Stimulated activated CD4-positive, alpha-beta T cell treated with anti-CD3 and anti-CD28 coated beads, Interleukin-1b, Interleukin-23, amount 100 ng/mL, for 1 hour (primary cell): ENCODE data around the gene GPX8.

ENCODE experiments used
- DNase-seq, 2 donors: peaks; one replicate each; pipeline ENCODE4 v3.0.0-alpha.2; 2020; ENCODE audit warnings: low read depth in 2 of 2

The GPX8 gene

DNA sequence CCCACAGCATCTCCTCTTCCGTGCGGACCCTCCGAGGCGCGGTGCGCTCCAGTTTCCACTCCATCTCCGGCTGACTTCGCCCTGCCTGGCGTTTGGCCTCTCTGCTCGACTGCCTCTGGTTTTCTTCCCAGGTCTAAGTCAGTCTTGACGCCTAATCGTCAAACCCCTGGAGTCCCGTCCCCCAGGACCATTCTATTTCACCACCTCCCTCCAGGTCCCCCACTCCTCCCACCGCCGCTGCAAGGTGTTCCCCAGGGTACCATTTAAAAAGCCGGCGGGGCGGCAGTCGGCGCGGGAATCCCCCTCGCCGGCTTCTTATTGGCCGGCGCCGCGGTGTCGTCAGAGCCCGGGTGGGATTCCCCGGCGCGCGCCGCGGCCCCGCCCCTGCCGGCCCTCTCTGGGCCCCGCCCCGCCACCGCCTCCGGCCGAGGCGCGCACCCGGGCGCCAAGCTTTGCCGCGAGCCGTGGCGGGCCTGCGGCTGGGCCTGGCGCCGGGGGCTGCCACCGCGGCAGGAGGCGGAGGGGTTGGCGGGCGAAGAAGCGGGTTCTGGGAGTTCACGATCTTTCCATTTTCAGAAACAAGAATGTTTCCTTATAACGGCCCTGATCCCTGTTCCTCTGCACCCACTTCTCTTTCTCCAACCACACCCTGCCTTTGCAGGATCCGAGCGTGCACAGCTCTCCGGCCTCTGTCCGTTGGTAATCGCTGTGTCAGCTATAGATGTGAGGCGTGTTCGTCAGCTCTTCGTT lies 13.1 kb downstream of the GPX8 start, which contains the start of gene CDC20B:
CDC20B (minus strand) TSS at position 241 of the 750 bp plus-strand sequence; CDS start at position 64, 177 bp downstream.
- DNase-seq: peak; percentile 36 to 64

DNA sequence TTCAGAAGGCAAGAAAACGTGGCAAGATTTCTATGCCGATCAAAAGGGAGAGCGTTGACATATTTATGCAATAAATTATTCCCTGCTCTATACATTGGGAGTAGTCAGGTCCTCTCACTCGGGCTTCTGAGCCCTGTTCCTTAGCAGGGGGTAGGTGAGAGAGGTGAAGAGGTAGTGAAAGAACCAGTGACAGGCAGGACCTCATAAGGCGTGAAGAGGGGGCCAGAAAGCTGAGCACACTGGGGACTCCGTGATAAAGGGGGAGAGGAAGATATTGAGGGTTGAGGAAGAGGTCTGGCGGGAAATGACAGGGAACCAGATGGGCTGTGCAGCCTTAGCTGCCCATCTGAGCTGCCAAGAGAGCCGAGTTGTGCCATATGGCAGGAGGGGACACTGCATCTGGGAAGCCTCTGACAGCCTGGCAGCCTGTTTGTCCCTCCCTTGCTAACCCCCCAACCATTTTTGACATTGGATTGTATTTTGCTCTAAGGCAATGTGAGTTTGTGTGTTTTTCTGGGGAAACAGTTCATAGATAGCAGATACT lies 13.8 kb downstream of the GPX8 start:
- DNase-seq: no peak

- DNase-seq: no peak
Measured at GRCh38 chr5:55175781-55176175, 15.8 kb downstream of the GPX8 start.

DNA sequence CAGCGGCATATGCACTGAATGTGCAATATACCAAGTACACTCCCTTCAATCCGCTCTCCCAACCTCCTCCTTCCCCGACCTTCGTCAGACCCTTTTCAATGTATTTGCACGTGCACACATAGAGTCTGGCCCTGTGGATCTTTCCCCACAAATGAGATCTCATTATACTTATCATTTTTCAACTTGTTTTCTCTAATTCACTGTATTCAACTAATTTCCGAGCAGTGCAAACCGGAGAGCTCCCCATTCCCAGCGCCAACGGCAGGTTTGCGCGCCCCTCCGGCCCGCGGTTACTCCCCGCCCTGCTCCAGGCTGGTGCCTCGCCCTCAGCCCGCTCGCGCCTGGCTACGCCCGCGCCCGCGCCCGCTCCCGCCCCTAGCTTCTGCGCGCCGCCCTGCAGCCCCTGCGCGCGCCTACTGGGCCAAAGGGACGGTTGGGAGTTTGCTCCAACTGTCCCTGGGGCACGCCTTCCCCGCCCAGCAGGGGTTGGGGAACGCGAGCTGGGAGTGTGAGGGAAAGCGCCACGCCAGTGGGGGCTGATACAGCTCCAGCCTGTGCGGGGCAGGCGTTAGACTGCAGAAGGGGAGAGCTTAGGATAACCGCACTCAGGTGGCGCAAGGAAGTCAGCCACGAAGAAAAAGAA lies 16.3 kb downstream of the GPX8 start:
- DNase-seq: no peak

GRCh38 chr5:55177078-55177477 lies 17.1 kb downstream of the GPX8 start:
- no peak for DNase-seq

DNA sequence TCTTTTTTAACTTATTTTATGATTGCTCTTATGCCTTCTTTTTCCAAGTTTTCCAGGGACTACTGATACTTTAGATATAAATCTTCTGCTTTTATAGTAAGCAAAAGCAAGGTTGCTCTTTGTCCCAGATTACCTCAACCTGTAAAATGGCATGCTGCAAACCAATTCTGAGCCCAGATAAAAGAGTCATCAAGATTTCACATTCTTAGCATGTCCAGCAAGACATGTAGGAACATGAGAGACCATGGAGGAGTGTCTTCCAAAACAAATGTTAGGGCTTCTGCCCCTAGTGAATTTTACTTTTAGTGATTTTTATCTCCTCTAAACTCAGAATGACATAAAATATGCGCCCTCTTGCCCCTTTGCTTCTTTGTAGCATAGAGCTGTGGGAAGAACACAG lies 20.0 kb downstream of the GPX8 start:
- no peak for DNase-seq

DNA sequence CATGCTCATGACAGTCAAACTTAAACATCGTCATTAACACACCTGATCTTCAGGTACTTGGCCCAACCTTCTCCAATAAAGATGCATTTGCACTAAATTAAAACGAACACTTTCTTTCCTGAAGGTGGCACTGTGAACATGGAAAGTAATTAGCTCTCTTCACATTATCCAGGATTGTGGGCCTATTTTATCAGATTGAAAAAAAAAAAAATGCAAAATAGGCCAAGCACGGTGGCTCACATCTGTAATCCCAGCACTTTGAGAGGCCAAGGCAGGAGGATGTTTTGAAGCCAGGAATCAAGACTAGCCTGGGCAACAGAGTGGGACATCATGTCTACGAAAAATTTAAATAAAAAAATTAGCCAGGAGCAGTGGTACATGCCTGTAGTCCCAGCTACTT lies 27.4 kb downstream of the GPX8 start:
- DNase-seq: no peak

DNA sequence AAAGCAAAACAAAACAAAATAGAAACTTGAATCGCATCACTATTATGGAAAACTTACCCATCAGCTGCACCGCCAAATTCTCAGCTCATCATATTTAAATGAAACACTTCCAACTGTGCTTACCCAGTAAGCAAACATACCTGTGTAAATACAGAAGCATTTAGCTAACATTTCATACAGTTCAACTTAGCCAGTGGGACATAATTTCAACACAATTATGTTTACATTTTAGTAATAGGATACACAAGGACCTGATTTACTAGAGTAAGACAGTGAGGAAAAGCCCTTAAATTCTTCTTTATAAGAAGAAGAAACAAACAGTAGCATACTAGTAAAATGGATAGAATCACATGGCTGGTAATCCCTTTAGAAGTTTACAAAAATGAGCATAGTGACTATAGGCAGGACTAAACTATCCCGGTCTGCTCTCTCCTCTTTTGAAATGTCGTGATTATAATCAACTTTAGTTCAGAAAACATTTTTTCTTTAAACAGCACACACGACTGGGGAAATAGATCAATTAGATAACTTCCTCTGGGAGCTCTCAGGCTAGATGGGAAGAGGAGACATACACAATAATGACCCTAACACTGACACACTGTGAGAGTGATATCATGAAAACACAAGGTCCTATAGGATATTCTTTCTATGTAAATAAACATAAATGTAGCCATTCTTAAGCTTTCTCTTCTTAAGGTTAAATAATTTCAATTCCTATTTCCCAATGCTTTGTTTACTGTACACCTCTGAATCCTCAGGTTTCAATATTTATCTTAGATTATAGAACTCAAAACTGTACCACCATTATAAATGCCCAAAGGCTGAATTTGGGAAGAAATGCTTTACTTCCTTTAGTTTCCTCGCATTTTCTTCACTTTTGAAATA lies 28.9 kb downstream of the GPX8 start:
- DNase-seq: no peak

DNA sequence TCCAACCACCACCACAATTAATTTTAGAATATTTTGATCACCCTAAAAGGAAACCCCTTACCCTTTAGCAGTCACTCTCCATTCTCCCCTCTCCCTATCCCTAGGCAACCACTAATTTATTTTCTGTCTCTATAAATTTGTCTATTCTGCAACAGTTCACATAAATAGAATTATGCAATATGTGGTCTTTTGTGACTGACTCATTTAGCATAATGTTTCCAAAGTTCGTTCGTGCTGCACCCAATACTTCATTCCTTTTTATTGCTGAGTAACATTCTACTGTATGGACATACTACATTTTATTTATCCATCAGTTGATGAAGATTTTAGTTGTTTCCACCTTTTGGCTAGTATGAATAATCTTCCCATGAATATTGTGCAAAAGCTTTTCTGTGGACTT lies 31.2 kb downstream of the GPX8 start:
- no peak for DNase-seq

DNA sequence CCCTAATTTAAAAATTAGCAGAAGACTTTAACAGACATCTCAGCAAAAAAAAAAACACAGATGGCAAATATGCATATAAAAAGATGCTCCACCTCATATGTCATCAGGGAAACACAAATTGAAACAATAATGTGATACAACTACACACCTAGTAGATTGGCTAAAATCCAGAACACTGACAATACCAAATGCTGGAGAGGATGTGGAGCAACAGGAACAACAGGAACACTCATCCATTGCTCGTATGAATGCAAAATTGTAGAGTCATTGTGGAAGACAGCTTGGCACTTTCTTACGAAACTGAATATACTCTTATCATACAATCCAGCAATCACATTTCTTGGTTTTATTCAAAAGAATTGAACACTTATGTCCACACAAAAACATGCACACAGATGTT lies 45.0 kb downstream of the GPX8 start:
- DNase-seq: no peak

DNA sequence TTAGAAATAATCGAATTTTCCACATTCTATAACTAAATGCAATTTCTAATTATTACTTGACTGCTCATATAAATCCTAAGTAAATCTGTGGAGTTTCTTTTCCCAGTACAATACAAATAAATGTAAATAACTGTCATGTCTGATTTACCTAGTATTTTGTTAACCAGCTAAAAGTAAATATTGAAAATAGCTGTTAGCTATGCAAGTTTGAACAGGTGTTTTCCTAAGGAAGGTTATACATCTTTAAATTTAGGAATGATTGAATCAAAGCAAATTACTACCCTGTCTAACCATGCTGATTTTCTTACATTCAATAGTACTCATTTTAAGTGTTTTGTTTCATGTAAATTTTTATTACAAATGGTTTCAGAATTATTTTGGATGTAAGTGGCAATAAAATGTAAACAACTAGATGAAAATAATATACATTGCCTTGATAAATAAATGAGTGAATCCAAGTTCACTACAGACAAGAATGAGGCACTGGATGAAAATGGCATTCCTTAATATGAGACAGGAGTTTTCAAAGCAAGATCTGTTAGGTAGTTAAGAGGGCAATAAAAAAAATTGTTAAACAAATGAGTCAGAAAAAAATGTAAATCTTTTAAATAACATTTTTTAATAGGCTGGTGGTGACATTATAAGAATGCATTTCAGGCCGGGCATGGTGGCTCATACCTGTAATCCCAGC lies 51.4 kb downstream of the GPX8 start:
- DNase-seq: no peak
